H9 (cell line): ENCODE data around the gene MAPK8IP2. TPM values are rescaled to one million over a fixed set of nuclear protein-coding genes. Genes with fewer than 3 reads are reported as not detected.

Experiments used
- DNase-seq: peaks from one replicate; pipeline ENCODE4 v3.0.0-alpha.2; 2017
- H2AFZ ChIP-seq: one replicate; pipeline ENCODE4 v1.6.1; 2013; ENCODE audit warnings: mild to moderate bottlenecking, low read length, control low read depth, moderate library complexity
- H2AK5ac ChIP-seq: 2 replicates; pipeline ENCODE4 v1.6.1; 2013; ENCODE audit warnings: low read length, control low read depth, mixed read lengths; ENCODE audit not compliant: insufficient read length
- H2BK120ac ChIP-seq: one replicate; pipeline ENCODE4 v1.6.1; 2013; ENCODE audit warnings: low read depth, mild to moderate bottlenecking, low read length, control low read depth, inconsistent platforms; ENCODE audit not compliant: poor library complexity, severe bottlenecking
- H2BK12ac ChIP-seq: 2 replicates; pipeline ENCODE4 v1.6.1; 2013; ENCODE audit warnings: low read length, control low read depth, mixed read lengths, low read depth; ENCODE audit not compliant: insufficient read length
- H2BK15ac ChIP-seq: 2 replicates; pipeline ENCODE4 v1.6.1; 2013; ENCODE audit warnings: low read depth, low read length, control low read depth
- H2BK20ac ChIP-seq: one replicate; pipeline ENCODE4 v1.6.1; 2013; ENCODE audit warnings: low read depth, mild to moderate bottlenecking, low read length, control low read depth, inconsistent platforms; ENCODE audit not compliant: poor library complexity, severe bottlenecking
- H2BK5ac ChIP-seq: 2 replicates; pipeline ENCODE4 v1.6.1; 2013; ENCODE audit warnings: low read length, control low read depth, mixed read lengths; ENCODE audit not compliant: insufficient read length
- H3K14ac ChIP-seq: 2 replicates; pipeline ENCODE4 v1.6.1; 2013; ENCODE audit warnings: low read length, control low read depth; ENCODE audit not compliant: insufficient read depth
- H3K18ac ChIP-seq: 2 replicates; pipeline ENCODE4 v1.6.1; 2013; ENCODE audit warnings: low read depth, mild to moderate bottlenecking, mixed read lengths, low read length, control low read depth; ENCODE audit not compliant: insufficient read length
- H3K23ac ChIP-seq: 2 replicates; pipeline ENCODE4 v1.6.1; 2013; ENCODE audit warnings: low read length, control low read depth, mixed read lengths, low read depth; ENCODE audit not compliant: insufficient read length
- H3K23me2 ChIP-seq: 2 replicates; pipeline ENCODE4 v1.6.1; 2013; ENCODE audit warnings: low read depth, mild to moderate bottlenecking, mixed read lengths, low read length, control low read depth; ENCODE audit not compliant: insufficient read length, poor library complexity, severe bottlenecking
- H3K27ac ChIP-seq: 2 replicates; pipeline ENCODE4 v1.5.1; 2013; ENCODE audit warnings: low read length, control low read depth, mixed read lengths, low read depth; ENCODE audit not compliant: insufficient read length
- H3K27me3 ChIP-seq: 2 replicates; pipeline ENCODE4 v1.6.1; 2013; ENCODE audit warnings: low read length, control low read depth, inconsistent platforms; ENCODE audit not compliant: insufficient read depth
- H3K4ac ChIP-seq: 2 replicates; pipeline ENCODE4 v1.6.1; 2013; ENCODE audit warnings: low read depth, mild to moderate bottlenecking, control low read depth, inconsistent platforms, low read length, moderate library complexity
- H3K4me1 ChIP-seq: 2 replicates; pipeline ENCODE4 v1.6.1; 2013; ENCODE audit warnings: low read length, control low read depth, inconsistent platforms; ENCODE audit not compliant: insufficient read depth
- H3K4me2 ChIP-seq: 2 replicates; pipeline ENCODE4 v1.6.1; 2013; ENCODE audit warnings: low read length, control low read depth, mixed read lengths; ENCODE audit not compliant: insufficient read length, insufficient read depth
- H3K56ac ChIP-seq: 2 replicates; pipeline ENCODE4 v1.6.1; 2013; ENCODE audit warnings: low read depth, mild to moderate bottlenecking, mixed read lengths, low read length, control low read depth; ENCODE audit not compliant: insufficient read length
- H3K79me1 ChIP-seq: 2 replicates; pipeline ENCODE4 v1.6.1; 2013; ENCODE audit warnings: low read depth, mild to moderate bottlenecking, moderate library complexity, low read length, control low read depth, inconsistent platforms; ENCODE audit not compliant: insufficient read depth, poor library complexity, severe bottlenecking
- H3K79me2 ChIP-seq: 2 replicates; pipeline ENCODE4 v1.6.1; 2013; ENCODE audit warnings: low read length, control low read depth, inconsistent platforms; ENCODE audit not compliant: insufficient read depth
- H3K9ac ChIP-seq: 2 replicates; pipeline ENCODE4 v1.6.1; 2013; ENCODE audit warnings: low read length, control low read depth, mixed read lengths; ENCODE audit not compliant: insufficient read length; ENCODE audit errors: extremely low read depth
- H3K9me3 ChIP-seq: one replicate; pipeline ENCODE4 v1.6.1; 2013; ENCODE audit warnings: low read depth, low read length, inconsistent platforms; ENCODE audit not compliant: control insufficient read depth
- H3T11ph ChIP-seq: one replicate; pipeline ENCODE4 v1.6.1; 2013; ENCODE audit warnings: mild to moderate bottlenecking, low read length, control low read depth, inconsistent platforms
- H4K20me1 ChIP-seq: one replicate; pipeline ENCODE4 v1.6.1; 2013; ENCODE audit not compliant: control insufficient read depth, insufficient read length, insufficient read depth
- H4K5ac ChIP-seq: 2 replicates; pipeline ENCODE4 v1.6.1; 2013; ENCODE audit warnings: low read depth, mild to moderate bottlenecking, mixed read lengths, low read length, control low read depth; ENCODE audit not compliant: insufficient read length
- H4K8ac ChIP-seq: replicated peaks from 2 replicates; pipeline ENCODE4 v1.6.1; 2013; ENCODE audit warnings: low read length, control low read depth, mixed read lengths, low read depth; ENCODE audit not compliant: insufficient read length
- H4K91ac ChIP-seq: 2 replicates; pipeline ENCODE4 v1.6.1; 2013; ENCODE audit warnings: low read depth, mild to moderate bottlenecking, moderate library complexity, mixed read lengths, low read length, control low read depth; ENCODE audit not compliant: insufficient read length
- H3K27ac Mint-ChIP-seq, 3 experiments: 2 replicates in 2 of 3; 3 replicates in 1 of 3; pipeline ENCODE4 v1.8.0; 2020 to 2021; ENCODE audit warnings: mixed read lengths in 3 of 3, mild to moderate bottlenecking in 1 of 3, moderate library complexity in 1 of 3
- H3K27me3 Mint-ChIP-seq: 2 replicates; pipeline ENCODE4 v1.8.0; 2021; ENCODE audit warnings: low read depth, mild to moderate bottlenecking, moderate library complexity, mixed read lengths
- H3K36me3 Mint-ChIP-seq, 3 experiments: 2 replicates in 2 of 3; 3 replicates in 1 of 3; pipeline ENCODE4 v1.8.0; 2020 to 2021; ENCODE audit warnings: low read depth in 3 of 3, mixed read lengths in 3 of 3; ENCODE audit not compliant: insufficient read depth in 1 of 3
- H3K4me1 Mint-ChIP-seq, 2 experiments: 2 replicates each; pipeline ENCODE4 v1.8.0; 2020; ENCODE audit warnings: mixed read lengths in 2 of 2
- H3K4me3 Mint-ChIP-seq, 2 experiments: 2 replicates in 1 of 2; 3 replicates in 1 of 2; pipeline ENCODE4 v1.8.0; 2020 to 2021; ENCODE audit warnings: mild to moderate bottlenecking in 2 of 2, mixed read lengths in 2 of 2, moderate library complexity in 1 of 2
- H3K9me3 Mint-ChIP-seq, 2 experiments: 2 replicates in 1 of 2; 3 replicates in 1 of 2; pipeline ENCODE4 v1.8.0; 2020; ENCODE audit warnings: mild to moderate bottlenecking in 2 of 2, mixed read lengths in 2 of 2, moderate library complexity in 1 of 2
- CTCF ChIP-seq: fragments of 200-600 bp; sonication (generic); conservative IDR thresholded peaks from 3 replicates; pipeline ENCODE4 v1.8.0; 2021; ENCODE audit warnings: antibody characterized with exemption, mild to moderate bottlenecking
- WGBS: extraction: QIAGEN DNeasy Blood & Tissue Kit; methylation state at CpG from one replicate; pipeline ENCODE4 v1.1.7; 2013; ENCODE audit warnings: missing lambda C conversion rate, low lambda C conversion rate, mixed read lengths; ENCODE audit not compliant: insufficient read length; ENCODE audit errors: extremely low coverage; 5-methylcytosine and 5-hydroxymethylcytosine counted together
- total RNA-seq: library from RNA; stranded (reverse); gene quantifications from 2 replicates; pipeline ENCODE4 v1.2.1, GENCODE V29; 2021

MAPK8IP2 gene
- total RNA-seq, 1 experiment from 2014 or later, result 5.7 TPM

- Histone ChIP-seq H3K18ac (no peak overlapping the region), H2BK12ac (no peak overlapping the region), H4K8ac (no peak overlapping the region), H2BK5ac (no peak overlapping the region), H3K27ac (no peak overlapping the region), H3K9ac (no peak overlapping the region), H3K14ac (no peak overlapping the region; the same call in 1 of the 2 replicates), H3K23ac (no peak overlapping the region), H3K23me2 (peaks cover 5% of the 10 kb centered on the region), H3K4ac (no peak overlapping the region), H4K20me1 (no peaks in the 10 kb centered on the region), H2AK5ac (no peak overlapping the region), H4K5ac (no peak overlapping the region), H2BK15ac (no peak overlapping the region), H4K91ac (no peak overlapping the region), H3T11ph (no peak overlapping the region), H3K4me1 (no peaks in the 10 kb centered on the region; the same call in 1 of the 2 replicates), H3K79me1 (no peaks in the 10 kb centered on the region), H2AFZ (no peak overlapping the region), H3K9me3 (no peaks in the 10 kb centered on the region), H3K79me2 (no peaks in the 10 kb centered on the region), H3K27me3 (no peaks in the 10 kb centered on the region; the same call in 1 of the 2 replicates), H2BK20ac (no peak overlapping the region), H3K56ac (no peak overlapping the region), H2BK120ac (no peak overlapping the region), H3K4me2 (no peak overlapping the region)
- peaks cover 9 to 10% of the 10 kb centered on the region in 2 experiments for H3K4me1 Mint-ChIP-seq
- DNase-seq, result no peak
- TF ChIP-seq CTCF, result peak; percentile 40; the same call in 2 of the 3 replicates
- H3K36me3 Mint-ChIP-seq, result no peaks in the 10 kb centered on the region; a peak in 1 of 7 replicates
- no peak overlapping the region for H3K27ac Mint-ChIP-seq
- no peaks in the 10 kb centered on the region for H3K9me3 Mint-ChIP-seq
- no CpG with 5 or more reads among the region's 19 CpGs for whole genome bisulfite sequencing
- H3K27me3 Mint-ChIP-seq, result peaks cover 35% of the 10 kb centered on the region
- peak overlapping the region in 1 of 2 experiments; percentile 26; a peak in 1 of 5 replicates for H3K4me3 Mint-ChIP-seq
Measured at GRCh38 chr22:50606165-50606945, 5.8 kb downstream of the MAPK8IP2 start.
